Activated T-cell treated with anti-CD3 and anti-CD28 coated beads, Interleukin-2, amount 50 U/mL, for 1 hour (primary cell): ENCODE data around the gene DHRS2.
A peak's percentile ranks its signal among the peaks of the same experiment; 100 is the strongest.
"Not testable (repeated sequence)": the region's sequence is repeated elsewhere in the genome, so short reads cannot be mapped to it uniquely, and the experiment has no call there.

Experiments used
- DNase-seq: peaks from one replicate; pipeline ENCODE4 v3.0.0-alpha.2; 2020

DHRS2 gene, protein sequence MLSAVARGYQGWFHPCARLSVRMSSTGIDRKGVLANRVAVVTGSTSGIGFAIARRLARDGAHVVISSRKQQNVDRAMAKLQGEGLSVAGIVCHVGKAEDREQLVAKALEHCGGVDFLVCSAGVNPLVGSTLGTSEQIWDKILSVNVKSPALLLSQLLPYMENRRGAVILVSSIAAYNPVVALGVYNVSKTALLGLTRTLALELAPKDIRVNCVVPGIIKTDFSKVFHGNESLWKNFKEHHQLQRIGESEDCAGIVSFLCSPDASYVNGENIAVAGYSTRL

DNA sequence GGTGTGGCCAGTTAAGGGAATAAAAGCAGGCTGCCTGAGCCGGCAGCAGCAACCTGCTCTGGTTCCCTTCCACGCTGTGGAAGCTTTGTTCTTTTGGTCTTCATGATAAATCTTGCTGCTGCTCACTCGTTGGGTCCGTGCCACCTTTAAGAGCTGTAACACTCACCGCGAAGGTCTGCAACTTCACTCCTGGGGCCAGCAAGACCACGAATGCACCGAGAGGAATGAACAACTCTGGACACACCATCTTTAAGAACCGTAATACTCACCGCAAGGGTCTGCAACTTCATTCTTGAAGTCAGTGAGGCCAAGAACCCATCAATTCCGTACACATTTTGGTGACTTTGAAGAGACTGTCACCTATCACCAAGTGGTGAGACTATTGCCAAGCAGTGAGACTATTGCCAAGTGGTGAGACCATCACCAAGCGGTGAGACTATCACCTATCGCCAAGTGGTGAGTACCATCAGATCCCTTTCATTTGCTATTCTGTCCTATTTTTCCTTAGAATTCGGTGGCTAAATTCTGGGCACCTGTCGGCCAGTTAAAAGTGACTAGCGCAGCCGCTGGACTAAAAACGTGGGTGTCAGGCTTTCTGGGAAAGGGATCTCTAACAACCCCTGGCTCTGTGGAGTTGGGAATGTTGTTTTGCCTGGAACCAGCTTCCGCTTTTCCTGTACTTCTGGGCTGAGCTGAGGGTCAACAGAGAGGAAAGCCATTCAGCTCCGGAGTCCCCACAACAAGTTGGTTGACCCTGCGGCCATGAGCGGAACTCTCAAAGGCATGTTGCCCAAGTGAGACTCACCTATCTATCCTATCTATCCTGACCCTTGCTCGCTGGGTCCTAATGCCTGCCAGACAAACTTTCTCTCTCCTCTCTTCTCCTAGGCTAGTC is at the start of gene DHRS2:
DHRS2 (plus strand) TSS at position 48 of the 895 bp plus-strand sequence. CDS start 2,501 bp downstream, outside the sequence.
- no peak for DNase-seq

DNA sequence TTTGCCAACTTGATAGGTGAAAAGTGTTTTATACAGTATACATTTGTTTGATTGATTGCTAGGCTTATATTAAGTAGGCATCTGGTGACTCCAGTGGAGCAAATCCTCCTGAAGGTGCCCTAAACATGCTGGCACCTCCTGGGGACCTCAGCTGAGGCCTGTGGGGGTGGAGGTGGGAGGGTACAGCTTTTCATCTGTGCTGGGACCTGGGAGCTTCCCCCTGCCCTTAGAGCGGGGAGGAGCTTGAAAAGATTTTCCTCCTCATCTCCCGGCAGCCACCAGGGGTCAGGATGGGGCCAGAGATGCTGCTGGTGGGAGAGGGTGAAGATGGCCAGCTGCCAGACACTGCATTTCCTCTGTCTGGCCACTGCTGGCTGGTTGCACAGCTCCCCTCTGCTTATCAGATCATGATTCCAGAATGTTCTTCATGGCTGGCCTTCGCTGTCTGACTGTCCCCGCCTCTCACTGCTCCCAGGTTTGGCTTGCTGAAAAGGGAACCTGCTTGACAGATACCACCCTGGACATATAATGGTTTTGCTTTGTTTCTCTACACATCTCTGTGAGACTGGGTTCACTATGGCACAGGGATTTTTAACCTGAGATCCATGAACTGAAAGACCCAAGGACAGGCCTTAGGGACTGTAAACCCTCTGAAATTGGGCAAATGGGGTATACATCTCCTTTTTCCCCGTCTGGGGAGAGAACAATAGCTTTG is 47.1 kb upstream of the DHRS2 start:
- peak; percentile 80 for DNase-seq

DNA sequence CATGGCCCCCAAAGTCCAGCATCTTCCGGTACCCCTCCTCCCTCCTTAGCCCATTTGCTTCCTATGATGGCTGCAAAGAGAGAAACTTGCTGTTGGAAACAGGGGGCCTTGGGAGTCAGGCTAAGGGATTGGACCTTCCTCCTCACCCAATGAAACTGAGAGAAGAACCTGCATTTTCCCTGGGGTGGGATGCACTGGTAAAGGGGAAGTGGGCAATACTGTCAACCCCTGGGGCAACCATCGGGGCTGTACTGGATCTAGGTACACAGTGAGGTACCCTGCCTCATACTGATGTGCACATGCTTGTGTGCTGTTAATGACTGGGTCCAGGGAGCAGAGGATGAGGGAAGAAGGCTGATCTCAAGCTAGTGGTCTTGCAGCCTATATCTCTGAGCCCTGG is 46.6 kb upstream of the DHRS2 start:
- no peak for DNase-seq

DNA sequence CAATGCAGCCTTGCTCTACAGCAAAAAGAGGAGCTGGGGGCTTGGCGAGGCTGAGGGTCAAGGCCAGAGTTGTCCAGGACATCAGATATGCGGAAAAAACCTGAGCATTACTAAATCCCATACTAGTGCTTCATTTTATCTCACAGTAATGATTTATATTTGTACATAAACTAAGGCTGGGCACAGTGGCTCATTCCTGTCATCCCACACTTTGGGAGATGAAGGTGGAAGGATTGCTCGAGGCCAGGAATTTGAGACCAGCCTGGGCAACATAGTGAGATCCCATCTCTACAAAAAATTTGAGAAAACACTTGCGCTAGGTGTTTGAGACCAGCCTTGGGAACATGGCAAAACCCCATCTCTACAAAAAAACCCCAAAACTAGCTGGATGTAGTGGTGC is 46.0 kb upstream of the DHRS2 start:
- no peak for DNase-seq

DNA sequence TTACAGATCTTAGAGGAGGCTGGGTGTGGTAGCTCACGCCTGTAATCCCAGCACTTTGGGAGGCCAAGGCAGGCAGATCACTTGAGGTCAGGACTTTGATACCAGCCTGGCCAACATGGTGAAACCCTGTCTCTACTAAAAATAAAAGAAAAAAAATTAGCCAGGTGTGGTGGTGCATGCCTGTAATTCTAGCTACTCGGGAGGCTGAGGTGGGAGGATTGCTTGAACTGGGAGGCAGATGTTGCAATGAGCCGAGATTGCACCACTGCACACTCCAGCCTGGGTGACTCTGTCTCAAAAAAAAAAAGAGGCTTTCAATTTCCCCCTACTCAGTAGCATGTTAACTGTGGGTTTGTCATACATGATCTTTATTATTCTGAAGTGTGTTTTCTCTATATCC is 42.0 kb upstream of the DHRS2 start:
- DNase-seq, result not testable (repeated sequence)

DNA sequence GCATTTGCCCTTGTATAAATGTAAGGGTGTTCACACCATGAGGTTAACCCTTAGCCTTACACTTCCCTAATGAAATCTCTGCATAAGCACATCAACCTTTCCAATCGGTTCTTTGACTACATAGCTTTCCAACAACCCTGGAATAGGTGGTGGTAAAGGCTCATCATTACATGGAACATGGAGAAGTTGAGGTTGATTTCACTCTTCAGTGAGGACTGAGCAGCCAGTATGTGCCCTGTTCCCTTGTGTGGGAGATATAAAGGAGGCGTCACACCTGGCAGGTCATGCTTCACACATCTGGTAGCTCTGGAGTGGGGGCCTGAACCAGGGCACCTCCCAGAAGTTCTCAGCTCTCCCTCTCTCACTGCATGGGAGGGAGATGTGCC is 35.8 kb upstream of the DHRS2 start:
- no peak for DNase-seq

DNA sequence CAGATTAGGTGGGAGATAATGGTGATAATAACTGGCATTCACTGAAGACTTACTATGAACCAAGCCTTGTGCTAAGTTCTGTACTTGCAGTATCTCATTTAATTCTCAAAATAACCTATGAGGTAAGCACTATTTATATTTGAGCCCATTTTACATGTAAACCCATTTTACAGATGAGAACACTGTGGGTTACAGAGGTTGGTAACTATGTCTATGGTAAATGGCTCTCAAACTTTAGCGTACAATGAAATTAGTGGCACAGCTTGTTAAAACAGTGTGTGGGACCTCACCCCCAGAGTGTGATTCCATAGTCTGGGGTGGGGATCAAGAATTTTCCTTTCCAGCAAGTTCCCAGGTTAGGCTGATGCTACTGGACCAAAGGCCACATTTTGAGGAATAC is 35.4 kb upstream of the DHRS2 start:
- DNase-seq, result no peak

DNA sequence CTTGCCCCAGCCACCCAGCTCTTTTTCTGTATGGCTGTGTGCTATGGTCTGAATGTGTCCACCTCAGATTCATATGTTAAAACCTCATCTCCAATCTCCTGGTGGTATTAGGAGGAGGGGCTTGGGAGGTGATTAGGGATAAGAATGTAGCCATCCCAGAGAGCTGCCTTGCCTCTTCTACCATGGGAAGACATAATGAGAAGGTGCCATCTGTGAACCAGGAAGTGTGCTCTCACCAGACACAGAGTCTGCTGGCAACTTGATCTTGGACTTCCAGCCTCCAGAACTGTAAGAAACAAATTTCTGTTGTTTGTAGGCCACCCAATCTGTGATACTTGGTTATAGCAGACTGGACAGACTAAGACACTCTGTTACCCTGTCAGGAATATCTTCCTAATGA is 34.7 kb upstream of the DHRS2 start:
- DNase-seq, result no peak

DNA sequence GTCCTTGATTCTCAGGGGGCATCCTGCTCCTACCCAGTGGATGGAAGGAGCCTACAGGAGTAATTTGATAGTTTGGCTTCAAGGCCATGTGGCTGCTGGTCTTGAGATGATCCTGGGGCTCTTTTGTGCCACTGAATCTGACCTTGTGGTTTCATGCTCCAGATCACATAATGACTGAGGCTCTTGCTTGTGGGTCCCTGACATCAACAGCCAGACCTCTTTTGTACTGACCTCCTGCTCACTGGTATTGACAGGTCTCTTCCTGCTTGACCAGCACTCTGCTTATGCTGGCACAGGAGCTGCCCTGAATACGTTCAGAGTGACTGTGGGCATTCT is 34.4 kb upstream of the DHRS2 start:
- DNase-seq, result no peak

DNA sequence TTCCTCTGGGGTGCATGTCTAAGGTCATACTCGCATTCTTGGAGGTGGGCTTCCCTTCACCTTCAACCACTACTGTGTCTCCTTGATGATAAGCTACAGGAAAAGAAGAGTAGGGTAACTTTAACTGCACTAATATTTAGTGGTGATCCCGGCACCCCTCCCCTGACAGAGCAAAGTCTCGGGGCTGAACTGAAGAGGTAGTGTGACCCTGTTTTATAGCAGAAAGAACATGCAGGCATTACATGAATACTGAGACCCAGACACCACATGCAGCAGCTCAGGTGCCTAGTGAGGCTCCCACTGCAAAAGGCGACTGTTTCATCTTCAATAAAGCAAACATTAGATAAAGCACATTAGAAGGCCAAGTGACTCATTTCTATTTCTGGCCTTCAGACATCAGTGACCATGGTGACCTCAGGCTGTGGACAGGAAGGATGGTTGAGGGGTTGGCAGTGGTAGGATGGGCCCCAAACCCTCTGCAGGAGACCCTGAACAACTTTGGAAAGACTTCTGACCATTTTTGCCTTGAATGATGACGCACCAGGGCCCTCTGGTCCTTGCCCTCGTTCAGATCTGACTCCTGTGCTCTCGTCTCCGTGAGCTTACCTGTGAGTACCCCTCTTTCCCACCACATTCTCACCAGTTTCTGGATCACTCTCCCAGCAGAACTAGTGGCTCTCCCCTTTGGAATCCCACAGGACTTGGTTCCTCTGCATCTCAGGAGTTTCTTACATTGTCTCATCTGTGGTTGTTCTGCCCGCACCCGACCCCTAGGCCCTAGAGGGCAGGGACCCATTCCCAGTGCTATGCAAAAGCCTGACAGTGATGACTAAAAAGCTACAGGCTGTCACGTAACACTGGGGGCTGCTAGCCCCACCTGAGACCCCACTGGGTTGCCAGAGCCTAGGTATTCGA is 33.7 kb upstream of the DHRS2 start:
- DNase-seq, result no peak

DNA sequence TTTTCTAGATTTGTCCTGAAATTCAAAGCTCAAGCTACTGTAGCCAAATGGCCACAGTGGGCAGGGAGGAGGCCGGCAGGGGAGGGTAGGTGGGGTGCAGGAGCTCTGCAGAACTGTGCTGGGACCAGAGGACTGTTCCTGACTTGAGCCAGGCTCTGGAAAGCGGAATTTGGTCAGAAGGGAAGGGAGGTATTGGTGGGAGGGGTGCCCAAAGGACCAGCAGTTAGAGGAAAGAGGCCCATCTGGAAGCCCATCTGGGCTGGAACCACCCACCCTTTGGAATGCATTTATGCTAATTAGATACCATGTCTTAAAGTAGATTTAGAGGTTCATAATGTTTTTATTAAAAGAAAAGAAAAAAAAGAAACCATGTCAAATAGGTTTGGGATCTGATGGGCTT is 33.1 kb upstream of the DHRS2 start:
- DNase-seq, result no peak

DNA sequence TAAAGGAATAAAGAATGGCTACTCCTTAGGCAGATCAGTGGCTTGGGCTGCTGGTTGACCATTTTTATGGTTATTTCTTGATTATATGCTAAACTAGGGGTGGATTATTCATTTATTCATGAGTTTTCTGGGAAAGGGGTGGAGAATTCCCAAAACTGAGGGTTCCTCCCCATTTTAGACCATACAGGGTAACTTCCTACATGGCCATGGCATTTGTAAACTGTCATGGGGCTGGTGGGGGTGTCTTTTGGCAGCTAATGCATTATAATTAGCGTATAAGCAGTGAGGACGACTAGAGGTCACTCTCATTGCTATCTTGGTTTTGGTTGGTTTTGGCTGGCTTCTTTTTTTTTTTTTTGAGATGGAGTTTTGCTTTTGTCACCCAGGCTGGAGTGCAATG is 32.0 kb upstream of the DHRS2 start:
- DNase-seq, result no peak

DNA sequence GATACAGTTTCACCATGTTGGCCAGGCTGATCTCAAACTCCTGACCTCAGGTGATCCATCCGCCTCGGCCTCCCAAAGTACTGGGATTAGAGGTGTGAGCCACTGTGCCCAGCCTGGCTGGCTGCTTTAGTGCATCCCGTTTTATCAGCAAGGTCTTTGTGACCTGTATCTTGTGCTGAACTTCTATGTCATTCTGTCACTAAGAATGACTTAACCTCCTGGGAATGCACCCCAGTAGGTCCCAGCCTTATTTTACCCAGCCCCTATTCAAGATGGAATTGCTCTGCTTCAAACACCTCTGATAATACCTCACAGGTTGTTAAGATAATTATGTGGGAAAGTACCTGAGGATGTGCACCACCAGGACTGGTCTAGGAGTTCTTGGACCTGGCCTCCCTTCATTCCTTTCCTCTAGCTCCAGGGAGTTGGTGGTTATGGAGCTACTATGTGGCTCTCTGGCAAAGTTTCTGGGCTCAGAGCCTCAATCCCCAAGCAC is 31.4 kb upstream of the DHRS2 start:
- DNase-seq, result no peak

DNA sequence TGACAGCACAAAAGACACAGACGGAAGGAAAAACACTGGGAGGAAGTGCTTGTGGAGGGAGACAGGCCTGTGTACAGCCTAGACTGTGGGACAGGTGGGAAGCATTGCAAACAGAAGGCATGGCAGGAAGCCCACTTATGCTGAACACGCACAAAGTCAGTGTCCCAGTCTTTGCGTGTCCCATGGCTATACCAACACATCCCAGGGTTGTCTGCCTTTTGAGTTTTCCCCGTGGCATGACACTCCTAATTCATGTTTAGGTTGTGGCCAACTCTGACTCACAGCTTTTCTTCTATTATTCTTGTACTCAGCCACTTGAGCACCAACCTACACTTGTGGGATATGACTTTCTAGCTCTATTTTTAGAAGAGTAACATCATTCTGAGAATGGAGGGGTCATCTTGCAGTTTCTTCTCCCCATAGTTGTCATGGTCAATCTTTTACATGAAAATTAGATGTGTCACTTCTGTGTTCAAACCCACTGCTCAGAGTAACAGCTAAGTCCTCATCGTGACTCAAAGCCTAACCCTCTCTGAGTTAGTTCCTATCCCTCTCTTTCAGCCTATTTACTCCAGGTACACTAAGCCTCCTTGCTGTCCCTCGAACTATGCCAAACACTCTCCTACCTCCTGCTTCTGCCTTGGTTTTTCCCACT is 30.1 kb upstream of the DHRS2 start:
- DNase-seq, result no peak

DNA sequence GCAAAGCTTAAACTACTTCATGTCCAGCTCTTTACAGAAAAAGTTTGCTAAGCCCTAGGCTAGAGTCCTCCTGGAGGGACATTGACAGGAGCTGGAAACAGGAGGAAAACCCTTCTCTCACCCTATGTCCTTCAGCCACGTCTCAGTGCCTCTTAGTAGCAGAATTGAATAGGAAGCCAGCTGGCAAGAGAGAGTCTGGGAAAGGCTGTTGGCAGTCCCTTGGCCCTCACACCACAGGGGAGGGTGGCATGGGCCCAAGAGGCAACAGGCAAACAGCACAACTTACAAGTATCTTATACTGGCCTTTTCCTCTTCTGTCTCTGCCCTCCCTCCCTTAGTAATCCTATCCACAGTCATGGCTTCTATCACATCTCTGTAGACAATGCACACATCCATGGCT is 27.7 kb upstream of the DHRS2 start:
- no peak for DNase-seq

DNA sequence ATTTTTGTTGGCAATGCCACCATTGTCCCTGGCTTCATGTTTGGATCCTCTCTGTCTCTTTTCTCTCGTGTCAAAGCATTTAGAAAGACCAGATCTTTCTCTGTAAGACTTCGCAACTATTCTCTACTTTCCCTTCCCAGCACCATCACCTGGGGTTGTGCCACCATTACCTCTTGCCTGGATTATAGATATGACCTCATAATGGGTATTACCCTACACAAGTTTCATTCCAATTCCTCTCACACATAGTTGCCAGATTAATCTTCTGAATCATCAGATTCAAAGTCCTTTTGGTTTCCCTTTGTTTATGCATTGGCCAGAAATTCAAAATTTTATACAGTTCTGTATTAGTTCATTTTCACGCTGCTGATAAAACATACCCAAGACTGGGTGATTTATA is 27.2 kb upstream of the DHRS2 start:
- DNase-seq, result no peak

DNA sequence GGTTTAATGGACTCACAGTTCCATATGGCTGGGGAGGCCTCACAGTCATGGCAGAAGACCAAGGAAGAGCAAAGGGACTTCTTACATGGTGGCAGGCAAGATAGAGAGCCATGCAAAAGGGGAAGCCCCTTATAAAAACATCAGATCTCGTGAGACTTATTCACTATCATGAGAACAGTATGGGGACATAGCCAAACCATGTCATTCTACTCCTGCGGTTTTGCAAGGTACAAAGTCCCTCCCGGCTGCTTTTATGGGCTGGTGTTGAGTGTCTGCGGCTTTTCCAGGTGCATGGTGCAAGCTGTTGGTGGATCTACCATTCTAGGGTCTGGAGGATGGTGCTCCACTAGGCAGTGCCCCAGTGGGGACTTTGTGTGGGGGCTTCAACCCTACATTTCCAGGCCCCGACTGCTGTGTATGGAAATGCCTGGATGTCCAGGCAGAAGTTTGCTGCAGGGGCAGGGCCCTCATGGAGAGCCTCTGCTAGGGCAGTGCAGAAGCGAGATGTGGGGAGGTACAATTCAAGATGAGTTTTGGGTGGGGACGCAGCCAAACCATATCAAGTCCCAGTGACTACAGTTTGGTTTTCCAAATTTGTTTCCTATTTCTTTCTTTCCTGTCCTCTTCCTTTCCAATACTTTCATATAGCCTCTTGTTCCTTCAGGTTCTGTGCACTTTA is 26.6 kb upstream of the DHRS2 start:
- not testable (repeated sequence) for DNase-seq

DNA sequence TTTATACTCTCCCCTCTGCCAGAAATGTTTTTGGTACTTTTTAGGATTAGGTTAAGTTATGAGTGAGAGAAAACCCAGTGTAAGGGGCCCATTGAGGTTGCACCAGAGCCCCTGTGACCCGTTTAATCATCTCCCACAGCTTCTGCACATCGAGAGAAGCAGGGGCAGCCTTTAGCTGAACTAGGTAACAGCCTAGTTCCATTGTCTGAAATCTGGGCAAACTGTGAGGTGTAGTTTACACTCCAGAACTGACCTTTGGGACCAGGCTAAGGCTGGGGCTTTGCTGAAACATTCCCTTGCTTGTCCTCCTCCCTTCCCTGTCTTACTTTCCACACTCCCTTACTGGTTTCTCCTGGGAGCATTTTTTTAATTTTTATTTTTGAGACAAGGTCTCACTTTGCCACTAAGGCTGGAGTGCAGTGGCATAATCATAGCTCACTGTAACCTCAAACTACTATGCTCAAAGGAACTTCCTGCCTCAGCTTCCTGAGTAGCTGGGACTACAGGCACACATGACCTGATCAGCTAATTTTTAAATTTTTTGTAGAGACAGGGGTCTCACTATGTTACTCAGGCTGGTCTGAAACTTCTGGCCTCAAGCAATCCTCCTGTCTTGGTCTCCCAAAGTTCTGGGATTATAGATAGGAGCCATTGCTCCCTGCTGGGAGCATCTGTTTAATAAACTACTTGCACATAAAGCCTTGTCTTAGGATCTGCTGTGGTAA is 25.9 kb upstream of the DHRS2 start:
- DNase-seq, result no peak

DNA sequence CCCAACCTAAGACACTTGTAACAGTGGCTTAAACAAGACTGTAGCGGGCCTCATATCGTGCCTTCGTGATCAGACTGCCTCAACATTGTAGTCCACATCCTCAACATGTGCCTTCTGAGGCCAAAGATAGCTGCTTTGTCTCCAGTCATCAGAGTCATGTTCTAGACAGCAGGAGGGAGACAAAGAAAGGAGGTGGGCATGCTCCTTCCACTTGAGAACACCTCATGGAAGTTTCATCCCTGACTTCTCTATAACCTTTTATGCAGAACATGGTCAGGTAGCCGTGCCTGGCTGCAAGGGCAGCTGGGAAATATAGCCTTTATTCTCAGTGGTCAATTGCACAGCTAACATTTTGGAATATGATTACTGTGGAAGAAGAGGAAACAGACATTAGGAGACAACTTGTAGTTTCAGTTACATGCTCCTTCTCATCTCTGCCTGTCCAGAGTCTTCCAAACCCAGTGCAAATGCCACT is 25.3 kb upstream of the DHRS2 start:
- no peak for DNase-seq

DNA sequence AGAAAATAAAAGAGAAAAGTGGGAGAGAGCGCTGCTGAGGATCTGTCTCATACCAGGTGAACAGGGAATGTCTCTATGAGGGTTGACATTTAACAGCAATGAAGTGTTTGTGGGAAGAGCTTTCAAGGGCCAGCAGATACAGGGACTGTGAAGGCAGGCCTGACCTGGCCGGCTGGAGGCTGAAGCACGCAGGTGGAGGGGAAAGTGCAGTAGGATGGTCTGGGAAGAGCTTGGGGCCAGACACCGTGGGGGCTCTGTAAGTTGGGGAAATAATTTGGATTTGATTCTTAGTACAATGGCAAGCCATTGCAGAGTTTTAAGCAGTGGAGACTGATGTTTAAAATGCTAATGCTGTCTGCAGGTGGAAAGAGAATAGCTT is 23.8 kb upstream of the DHRS2 start:
- DNase-seq, result no peak

DNA sequence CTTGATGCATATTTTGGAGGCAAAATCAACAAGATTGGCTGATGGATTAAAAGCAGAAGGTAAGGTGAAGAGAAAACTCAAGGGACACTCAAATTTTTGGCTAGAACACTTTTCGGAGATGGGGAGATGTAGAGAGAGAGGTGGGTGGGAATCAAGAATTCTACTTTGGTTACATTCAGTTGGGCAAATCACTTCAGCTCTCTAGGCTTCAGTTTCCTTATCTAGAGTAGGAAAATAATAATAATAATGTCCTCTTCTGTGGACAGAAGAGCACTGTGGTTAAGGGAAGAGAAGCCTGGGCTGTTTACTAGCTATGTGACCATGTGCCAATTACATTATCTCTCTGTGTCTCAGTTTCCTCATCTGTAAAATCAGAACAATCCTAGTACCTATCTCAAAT is 23.4 kb upstream of the DHRS2 start:
- no peak for DNase-seq
